ENCODE measurements around the gene GIPR.
"Not testable (repeated sequence)": the region's sequence is repeated elsewhere in the genome, so short reads cannot be mapped to it uniquely, and the experiment has no call there.

GIPR gene

DNA sequence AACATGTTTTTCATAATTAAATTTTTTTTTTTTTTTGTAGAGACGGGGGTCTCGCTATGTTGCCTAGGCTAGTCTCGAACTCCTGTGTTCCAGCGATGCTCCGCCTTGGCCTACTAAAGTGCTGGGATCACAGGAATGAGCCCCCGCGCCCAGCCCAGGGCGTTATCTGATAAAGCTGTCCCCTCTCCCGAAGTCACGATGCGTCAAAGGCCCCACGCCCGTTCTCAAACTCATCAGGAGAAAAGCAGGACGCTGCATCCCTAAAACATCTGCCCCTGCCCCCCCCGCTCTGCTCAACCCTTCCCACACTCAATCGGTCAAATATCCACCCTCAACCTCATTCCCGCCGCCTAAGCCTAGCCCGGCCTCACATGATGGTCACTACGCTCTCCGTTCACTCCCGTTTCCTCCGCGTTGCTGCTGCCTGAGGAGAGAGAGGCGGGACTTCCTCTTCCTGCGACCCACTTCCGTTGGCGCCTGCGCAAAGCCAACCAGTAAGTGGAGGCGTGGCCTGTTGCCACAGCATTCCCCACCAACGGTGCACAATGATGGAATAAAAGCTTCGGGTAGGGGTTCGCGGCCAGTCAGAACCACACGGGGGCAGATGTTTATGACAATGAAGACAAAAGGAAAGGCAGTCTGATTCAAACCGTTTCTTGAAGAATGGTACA, 23.6 kb downstream of the GIPR start, which contains the start of gene SNRPD2:
Gene SNRPD2 (minus strand): TSS at position 438 of the 671 bp plus-strand sequence. CDS start 65 bp downstream, at position 373.
- DNase-seq = peak; percentile 57 to 99 (median 95)

- DNase-seq = peak; percentile 96 to 100 (median 99)
These were observed 24.4 kb downstream of the GIPR start, which contains the start of gene QPCTL for GRCh38 chr19:45692187-45693105. Gene QPCTL, plus strand, starts transcription at chr19:45692666. Its CDS starts 38 bp downstream, at chr19:45692704.

DNA sequence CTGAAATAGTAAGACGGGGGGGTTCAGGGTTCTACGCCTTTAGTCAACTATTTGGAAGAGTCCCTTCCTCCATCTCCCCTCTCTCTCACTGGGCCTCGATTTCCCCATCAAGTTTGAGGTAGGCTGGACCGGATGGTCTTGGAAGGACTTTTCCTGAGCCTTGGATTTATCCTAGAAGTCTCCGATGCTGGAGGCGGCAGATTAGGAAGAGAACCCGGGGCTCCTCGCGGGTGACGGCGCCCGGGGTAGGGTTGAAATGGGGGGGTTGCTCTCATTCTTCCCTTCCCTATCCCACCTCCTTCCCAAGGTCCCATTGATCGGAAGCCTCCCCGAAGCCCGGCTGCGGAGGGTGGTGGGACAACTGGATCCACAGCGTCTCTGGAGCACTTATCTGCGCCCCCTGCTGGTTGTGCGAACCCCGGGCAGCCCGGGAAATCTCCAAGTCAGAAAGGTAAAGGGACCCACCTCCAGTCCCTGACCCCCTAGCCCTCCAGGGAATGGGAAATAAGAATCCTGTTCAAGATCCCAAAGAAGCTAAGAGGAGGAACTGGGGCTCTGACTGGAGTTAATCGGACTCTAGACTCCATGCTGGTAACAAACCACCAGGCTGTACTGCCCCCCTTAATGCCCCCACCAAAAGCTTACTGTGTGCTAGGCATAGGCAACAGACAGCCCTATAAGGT, 25.2 kb downstream of the GIPR start:
- peak in 51 of 56 donors; percentile 2 to 84 (median 43) for DNase-seq

DNA sequence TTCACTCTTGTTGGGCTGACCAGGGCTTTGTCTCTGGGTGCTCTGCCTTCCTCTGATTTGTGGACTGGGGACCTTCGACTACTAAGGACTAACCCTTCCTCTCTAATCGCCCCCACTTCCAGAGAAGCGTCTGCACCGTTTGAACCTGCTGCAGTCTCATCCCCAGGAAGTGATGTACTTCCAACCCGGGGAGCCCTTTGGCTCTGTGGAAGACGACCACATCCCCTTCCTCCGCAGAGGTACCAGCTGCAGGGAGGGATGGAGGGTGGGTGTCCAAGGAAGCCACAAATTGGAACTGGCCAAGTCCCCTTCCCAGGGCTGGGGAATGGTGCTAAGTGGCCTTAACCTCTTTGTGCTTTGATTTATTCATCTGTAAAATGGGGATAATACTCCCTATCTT, 33.7 kb downstream of the GIPR start:
- DNase-seq = no peak

GRCh38 chr19:45705115-45705514, 37.1 kb downstream of the GIPR start:
- DNase-seq = no peak

GRCh38 chr19:45705710-45706415, 37.8 kb downstream of the GIPR start:
- no peak for DNase-seq

DNA sequence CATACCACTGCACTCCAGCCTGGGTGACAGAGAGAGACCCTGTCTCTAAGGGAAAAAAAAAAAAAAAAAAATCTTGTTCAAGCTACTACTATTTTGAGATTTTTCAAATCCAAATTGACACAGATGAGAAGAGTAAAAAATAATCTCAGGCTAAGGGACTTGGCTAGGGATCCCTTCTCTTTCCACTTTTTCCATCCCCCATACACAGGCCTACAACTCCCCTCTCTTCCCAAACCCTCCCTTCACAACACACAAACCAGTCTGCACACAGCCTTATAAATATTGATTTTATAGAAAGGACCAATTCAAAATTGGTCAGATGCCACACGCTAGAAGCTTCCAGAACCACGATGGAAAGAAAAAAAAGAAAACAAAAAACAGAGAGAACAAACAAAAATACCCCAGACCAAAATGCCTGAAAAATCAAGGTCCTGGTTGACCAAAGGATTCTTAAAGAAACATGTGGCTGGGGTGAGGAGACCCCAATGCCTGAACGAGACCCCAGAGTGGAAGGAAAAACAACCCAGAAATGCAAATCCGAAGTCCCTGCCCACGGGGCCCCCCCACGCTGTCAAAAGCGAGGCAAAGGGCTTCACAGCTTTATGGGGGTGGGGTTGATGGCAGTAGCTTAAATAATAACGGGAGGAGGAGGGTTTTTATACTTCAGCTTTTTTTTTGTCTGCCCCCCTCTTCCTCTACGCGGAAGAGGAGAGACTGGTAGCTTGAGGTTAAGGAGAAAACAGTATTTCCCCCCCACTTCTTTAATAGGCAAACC, 42.5 kb downstream of the GIPR start:
- peak in 6 of 56 donors; percentile 4 to 26 (median 8) for DNase-seq

- no peak for DNase-seq
These were observed 44.1 kb downstream of the GIPR start for GRCh38 chr19:45711851-45712698.

- no peak for DNase-seq
These were observed 44.7 kb downstream of the GIPR start for GRCh38 chr19:45712699-45713067.

- no peak for DNase-seq
These were observed 45.1 kb downstream of the GIPR start for GRCh38 chr19:45713141-45713540.

- no peak for DNase-seq
These were observed 47.1 kb downstream of the GIPR start for GRCh38 chr19:45715139-45715538.

GRCh38 chr19:45716359-45717130, 48.5 kb downstream of the GIPR start:
- DNase-seq = peak in 19 of 56 donors; percentile 9 to 74 (median 44)

GRCh38 chr19:45717131-45717982, 49.3 kb downstream of the GIPR start:
- DNase-seq = peak; percentile 90 to 100 (median 99)

GRCh38 chr19:45717983-45718650, 50.1 kb downstream of the GIPR start:
- DNase-seq = peak in 4 of 56 donors; percentile 35 to 54 (median 38)

GRCh38 chr19:45720065-45720464, 52.0 kb downstream of the GIPR start:
- DNase-seq = not testable (repeated sequence)

DNA sequence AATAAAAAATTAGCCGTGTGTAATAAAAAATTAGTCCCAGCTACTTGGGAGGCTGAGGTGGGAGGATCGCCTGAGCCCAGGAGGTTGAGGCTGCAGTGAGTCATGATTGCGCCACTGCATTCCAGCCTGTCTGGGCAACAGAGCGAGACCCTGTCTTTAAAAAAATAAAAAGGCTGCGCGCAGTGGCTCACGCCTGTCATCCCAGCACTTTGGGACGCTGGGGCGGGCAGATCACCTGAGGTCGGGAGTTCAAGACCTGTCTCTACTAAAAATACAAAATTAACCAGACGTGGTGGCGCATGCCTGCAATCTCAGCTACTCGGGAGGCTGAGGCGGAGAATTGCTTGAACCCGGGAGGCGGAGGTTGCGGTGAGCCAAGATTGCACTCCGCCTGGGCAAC, 60.7 kb downstream of the GIPR start:
- not testable (repeated sequence) for DNase-seq
